ENCODE measurements around the gene NTNG2.
A peak's percentile ranks its signal among the peaks of the same experiment; 100 is the strongest.
"Not testable (repeated sequence)": the region's sequence is repeated elsewhere in the genome, so short reads cannot be mapped to it uniquely, and the experiment has no call there.

Gene NTNG2

GRCh38 chr9:132268725-132269352, 107.0 kb downstream of the NTNG2 start:
- DNase-seq: peak; percentile 85

- not testable (repeated sequence) for DNase-seq
Observed at GRCh38 chr9:132269704-132270516, 108.1 kb downstream of the NTNG2 start.

GRCh38 chr9:132274861-132275260, 113.0 kb downstream of the NTNG2 start:
- DNase-seq: no peak

- no peak for DNase-seq
Observed at GRCh38 chr9:132283165-132283564, 121.3 kb downstream of the NTNG2 start.

- DNase-seq: no peak
Observed at GRCh38 chr9:132283863-132284262, 122.0 kb downstream of the NTNG2 start.

- DNase-seq: no peak
Observed at GRCh38 chr9:132287256-132287760, 125.5 kb downstream of the NTNG2 start.

- DNase-seq: no peak
Observed at GRCh38 chr9:132288361-132288760, 126.5 kb downstream of the NTNG2 start.

GRCh38 chr9:132288966-132289365, 127.1 kb downstream of the NTNG2 start:
- no peak for DNase-seq

GRCh38 chr9:132293145-132293721, 131.4 kb downstream of the NTNG2 start:
- DNase-seq: no peak
